GM21515 (cell line): ENCODE measurements around the gene KCNJ6.

Source experiments
- ATAC-seq: cut with Tn5 transposase; IDR thresholded peaks from one replicate; pipeline ENCODE4 v1.9.1; 2021; ENCODE audit not compliant: unreplicated experiment

Gene KCNJ6

DNA sequence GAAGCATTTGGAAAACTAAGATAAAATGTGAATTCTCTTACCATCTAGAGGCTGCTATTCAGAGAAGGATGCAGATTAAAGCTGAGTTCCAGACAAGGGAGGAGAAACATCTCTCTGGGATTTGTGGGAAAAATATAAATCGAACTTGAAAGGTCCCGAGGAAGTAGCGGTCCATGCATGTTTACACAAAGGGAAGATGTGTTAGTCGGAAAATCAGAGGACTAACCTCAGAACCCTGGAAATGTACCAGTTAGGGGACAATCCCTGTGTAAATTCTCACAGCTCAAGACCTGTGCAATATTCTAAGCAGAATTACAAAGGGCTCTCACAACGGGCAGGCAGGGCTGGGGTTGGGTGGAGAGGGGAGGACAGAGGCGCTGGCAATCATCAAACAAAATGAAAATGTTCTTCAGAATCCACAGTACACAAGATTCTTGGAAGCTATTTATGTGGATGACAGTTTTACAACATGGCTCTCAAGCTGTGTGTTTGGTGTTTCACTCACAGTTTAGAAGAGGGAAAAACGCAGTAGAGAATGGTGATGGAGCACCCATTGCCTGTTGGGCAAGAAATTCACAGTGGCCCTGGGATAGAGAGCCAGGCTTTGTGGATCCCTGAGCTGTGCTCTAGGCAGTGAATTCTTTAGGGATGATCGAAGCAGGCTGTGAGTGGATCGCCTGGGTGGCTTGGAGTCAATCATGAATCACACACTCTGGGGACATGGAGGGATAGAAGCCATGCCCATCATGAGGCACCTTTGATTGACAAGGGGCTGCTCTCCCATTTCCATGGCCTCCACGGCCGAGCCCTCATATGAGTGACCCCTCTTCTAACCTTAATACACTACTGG lies 47.6 kb downstream of the KCNJ6 start:
- no peak for ATAC-seq

DNA sequence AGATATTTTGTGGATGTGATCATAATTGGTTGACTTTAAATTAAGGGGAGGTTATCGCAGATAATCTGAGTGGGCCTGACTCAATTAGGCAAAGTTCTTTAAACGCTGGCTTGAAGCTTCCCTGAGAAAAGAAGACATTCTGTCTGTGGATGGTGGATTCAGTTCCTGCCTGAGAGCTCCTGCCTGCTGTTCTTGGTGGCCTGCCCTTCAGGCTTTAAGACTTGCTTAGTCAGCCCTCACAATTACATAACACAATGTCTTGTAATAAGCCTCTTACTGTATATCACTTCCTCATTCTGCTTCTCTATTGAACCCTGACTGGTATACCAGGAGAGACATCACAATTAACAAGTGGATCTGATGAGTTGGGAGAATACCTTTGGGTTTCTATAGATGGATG lies 50.2 kb downstream of the KCNJ6 start:
- ATAC-seq = no peak

DNA sequence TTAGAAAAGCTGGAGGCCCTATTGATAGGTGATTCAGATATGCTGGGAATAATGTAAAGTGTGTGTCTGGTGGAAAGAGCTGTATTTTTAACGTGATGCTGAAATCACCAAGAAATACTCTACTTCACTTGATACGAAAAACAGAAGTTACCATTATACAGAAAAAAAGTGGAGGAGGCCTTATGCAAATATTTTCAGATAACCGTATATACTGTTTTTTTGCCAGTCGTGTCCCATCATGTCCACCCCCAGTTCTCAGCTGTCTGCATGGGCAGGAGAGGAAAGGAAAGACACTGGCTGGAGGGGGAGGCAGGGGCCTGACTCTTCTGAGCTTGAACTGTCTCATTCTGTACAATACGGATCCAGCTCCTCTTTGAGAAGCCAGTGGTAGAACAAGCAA lies 51.1 kb downstream of the KCNJ6 start:
- no peak for ATAC-seq

GRCh38 chr21:37863842-37864241 lies 52.4 kb downstream of the KCNJ6 start:
- no peak for ATAC-seq

DNA sequence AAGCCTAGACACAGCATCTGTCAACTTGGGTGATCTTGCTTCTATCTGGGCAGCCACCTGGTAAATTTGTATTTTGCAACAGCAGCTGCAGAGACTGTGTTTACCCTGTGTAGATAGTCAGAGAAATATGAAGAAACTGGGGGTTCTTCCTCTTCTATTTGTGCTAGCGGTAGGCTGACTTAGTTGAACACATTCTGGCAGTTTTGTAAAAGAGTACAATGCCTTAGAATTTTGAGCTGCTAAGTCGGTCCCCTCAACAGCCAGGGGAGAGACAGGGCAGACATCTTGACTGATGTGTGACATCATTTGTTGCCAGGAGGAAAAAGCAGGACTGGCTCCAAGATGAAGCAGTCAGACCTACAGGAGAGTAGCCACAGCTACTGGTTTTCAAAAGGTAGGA lies 53.7 kb downstream of the KCNJ6 start:
- no peak for ATAC-seq

- ATAC-seq = no peak
Observed at GRCh38 chr21:37861561-37861960, 54.7 kb downstream of the KCNJ6 start.

- ATAC-seq = no peak
Observed at GRCh38 chr21:37860416-37860815, 55.8 kb downstream of the KCNJ6 start.

DNA sequence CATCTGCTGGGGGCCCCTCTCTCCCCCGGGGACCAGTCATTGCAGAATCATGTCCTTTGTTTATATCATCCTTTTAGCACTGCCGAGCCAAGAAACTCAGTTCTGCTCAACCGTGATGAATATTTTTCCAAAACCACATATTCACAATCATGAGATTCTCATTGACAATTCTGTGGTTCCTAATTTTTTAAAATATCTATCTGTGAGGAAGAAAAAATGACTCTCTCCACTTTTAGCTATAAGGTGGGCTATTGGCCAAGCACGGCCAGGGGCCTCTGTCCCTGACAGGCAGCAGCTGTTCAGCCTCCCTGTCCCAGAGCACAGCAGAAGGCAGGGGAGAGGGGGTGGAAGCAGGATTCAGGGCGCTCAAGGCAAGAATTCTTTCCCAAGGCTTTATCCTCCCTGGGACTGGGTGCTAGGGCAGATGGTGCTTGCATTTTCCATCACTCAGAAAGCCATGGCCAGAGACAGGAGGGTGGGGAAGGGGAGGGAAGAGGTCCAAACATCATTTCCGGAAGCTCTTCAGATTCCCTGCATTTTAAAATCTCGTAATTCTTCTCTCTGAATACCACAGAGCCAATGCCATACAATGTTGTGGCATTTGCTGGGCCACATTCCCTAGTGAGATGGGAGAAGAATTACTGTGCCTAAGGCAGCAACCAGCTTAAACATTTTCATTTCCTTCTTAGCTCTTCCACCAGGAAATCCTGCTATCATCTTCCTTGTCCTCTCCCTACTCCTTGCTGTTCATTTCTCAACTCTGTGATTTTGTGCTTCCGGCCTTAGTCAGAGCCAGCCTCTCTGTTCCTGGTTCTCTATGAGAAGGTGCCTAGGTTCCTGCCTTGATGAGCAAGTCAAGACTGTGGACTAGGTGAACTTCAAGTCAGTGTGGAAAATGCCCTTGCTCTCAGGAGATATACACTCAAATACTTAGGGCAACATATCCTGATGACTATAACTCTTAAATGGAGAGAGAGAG lies 60.3 kb downstream of the KCNJ6 start:
- ATAC-seq = no peak

DNA sequence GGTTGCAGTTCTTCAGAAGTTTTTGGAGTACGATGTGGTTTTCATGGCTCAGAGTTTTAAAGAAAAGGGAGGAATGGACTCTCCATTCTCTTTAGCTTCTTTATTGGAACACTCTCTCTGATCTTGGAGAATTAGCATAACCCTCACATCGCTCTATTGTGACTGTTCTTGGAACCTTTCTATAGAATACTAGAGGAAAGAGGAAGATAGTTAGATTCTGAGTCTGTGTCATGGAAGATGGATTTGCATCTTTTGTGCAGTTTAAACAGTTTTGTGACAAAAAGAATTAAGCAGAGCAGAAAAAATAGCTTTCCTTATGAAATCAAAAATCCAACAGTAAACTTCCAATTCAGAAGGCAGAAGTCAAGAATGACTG lies 61.0 kb downstream of the KCNJ6 start:
- no peak for ATAC-seq

DNA sequence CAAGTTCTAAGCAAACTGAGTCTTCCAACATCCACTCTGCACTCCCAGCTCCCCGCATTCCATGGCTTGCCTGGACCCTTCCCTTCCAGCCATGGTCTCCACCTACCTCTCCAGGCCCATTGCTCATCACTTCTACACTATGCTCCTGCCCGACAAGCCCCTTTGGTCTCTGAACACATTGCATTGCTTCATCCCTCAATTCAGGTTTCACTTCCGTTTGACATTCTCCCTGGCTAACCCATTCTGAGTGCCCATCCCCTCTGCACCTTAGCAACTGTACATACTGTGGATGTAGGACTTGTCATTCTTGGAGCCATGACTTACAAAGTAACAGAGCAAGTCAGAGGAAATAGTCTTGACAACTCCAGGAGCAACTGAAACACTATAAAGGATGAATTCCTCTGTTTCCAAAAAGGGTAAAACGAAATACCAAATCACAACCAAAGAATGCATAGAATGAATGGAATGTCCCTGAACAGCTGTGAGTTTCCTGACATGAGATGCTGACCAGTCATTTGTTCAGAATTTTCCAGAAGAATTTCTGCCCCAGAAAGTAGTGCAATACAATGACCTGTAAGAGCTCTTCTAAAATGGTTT lies 66.7 kb downstream of the KCNJ6 start:
- no peak for ATAC-seq

- no peak for ATAC-seq
Observed at GRCh38 chr21:37848721-37849490, 67.4 kb downstream of the KCNJ6 start.

GRCh38 chr21:37845535-37845934 lies 70.7 kb downstream of the KCNJ6 start:
- no peak for ATAC-seq

- no peak for ATAC-seq
Observed at GRCh38 chr21:37843191-37843590, 73.1 kb downstream of the KCNJ6 start.

DNA sequence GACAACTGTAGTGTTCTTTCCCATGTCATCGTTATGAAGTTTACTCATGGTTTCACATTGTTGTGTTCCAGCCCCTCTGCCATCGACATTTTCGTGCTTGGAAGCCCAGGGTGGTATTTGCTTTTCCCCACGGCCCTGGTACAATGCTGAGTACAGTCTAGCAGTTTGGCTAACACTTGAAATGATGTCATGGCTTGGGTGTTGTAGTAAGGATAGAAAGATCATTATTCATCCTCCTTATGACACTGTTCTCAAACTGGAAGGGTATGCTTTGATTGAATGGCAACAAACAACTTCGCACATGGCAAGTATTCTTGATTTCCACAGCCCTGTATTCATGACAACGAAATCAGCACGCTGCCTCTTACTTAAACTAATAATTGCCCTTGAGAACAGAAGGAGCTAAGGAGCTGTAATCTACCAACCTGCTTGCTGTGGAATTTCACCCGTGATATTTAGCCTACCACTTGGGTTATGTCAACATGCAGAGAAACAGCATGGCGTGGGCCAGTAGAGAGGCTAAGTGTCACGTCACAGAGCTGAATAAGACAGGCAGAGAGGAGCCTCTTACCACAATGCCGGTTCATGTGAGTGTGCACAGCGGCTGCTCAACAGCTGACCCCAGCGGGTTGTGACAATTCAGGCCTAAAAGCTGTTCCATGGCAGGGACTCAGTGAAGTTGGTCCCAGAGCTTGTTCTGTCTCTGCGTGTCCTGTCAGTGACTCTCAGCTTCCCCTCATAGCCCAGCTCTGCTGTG lies 73.9 kb downstream of the KCNJ6 start:
- no peak for ATAC-seq

GRCh38 chr21:37837381-37837780 lies 78.9 kb downstream of the KCNJ6 start:
- ATAC-seq = no peak

GRCh38 chr21:37835481-37835880 lies 80.8 kb downstream of the KCNJ6 start:
- no peak for ATAC-seq

DNA sequence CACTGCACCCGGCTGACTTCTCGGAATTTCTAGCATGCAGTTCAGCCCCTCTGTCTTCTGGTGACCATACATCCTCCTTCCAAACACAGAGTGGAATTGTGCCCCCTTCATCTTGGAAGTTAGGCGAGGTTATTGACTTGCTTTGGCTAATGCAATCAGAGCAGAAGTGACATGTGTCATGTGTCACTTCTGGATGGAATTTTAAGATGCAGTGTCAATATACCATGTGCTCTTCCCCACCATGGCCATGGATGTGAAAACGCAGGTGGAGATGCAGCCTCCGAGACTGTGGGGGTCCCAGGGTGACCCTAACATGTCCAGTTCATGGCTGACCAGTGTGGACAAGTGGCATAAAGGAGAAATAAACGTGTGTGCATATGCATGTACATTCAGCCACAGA lies 83.0 kb downstream of the KCNJ6 start:
- ATAC-seq = no peak

DNA sequence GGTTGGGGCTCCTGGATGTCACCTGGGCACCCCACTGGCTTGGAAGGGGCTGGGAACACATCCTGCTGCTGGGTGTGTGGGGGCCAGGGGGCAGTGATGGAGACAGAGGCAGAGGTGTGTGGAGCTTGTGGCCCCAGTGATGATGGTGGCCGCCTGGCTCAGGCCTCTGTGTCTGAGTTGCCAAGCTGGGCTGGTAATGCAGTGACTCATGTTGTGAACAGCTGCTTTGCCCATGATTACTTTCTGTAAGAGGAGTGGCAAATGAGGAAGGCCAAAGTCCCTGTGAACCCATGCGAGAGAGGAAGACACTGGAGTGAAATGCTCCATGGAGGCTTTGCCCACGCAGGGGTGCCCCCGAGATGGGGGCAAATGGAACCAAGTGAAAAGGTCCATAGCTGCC lies 86.8 kb downstream of the KCNJ6 start:
- no peak for ATAC-seq

DNA sequence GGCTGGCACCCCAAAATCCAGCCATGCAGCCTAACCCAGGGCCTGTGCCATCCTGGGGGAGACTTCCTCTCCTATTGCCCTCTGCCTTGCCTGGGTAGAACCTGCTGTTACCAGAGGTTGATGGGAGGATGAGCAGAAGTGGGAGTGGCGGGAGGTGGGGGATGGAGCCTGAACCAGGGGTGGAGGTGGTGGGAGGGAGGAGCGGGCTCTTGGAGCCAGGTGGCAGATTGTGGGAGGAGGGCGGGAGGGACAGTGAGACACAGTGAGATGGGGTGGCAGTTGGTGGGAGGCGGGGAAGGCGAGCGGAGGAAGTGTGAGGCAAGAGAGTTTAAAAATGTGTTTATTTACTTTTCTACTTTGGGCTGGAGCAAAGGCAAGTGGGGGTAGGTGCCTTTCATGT lies 87.3 kb downstream of the KCNJ6 start:
- no peak for ATAC-seq

- ATAC-seq = no peak
Observed at GRCh38 chr21:37828556-37828955, 87.7 kb downstream of the KCNJ6 start.
